Tibial nerve (tissue), 4 donors: Measurements from ENCODE around the gene CA5A.

Source experiments
- EP300 ChIP-seq, 2 donors: sonication (generic); formaldehyde crosslinking; IDR thresholded peaks; one replicate each; pipeline ENCODE4 v1.6.1; 2017; ENCODE audit warnings: antibody characterized with exemption in 2 of 2, mild to moderate bottlenecking in 1 of 2
- POLR2A ChIP-seq, 2 donors: fragments of 450-650 bp; IDR thresholded peaks; one replicate each; pipeline ENCODE4 v1.6.1; 2017; ENCODE audit warnings: antibody characterized with exemption in 2 of 2, mild to moderate bottlenecking in 2 of 2, moderate library complexity in 2 of 2
- TF ChIP-seq, protein P1 (sequence below), 5 experiments: fragments of 200-600 bp in 3 of 5; fragments of 450-650 bp in 2 of 5; sonication (generic) in 3 of 5; IDR thresholded peaks; one replicate each; pipeline ENCODE4 v1.5.1; 2016 to 2019; ENCODE audit warnings: antibody characterized with exemption in 5 of 5, mild to moderate bottlenecking in 3 of 5, moderate library complexity in 2 of 5

DNA sequence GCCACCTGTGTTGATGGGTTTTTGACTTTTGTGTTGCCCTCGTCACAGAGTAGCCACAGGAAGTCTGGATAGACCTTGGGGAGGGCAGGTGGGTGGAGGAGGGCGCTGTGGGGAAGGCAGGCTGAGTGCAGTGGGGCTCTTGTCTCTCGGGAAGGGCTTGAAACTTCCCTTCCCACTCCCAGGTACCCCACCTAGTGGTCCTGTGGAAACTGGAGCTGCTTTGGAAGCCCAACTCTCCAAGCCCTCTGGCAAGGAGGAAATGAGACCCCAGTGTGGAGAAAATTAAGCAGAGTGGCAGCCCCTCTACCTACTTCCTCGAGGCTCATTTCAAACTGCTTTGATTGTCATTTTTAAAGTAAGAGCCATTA is 9.2 kb downstream of the CA5A start:
- TF ChIP-seq POLR2A (IDR thresholded peaks at IDR 0.05) (no peak), EP300 (IDR thresholded peaks at IDR 0.05) (no peak)
- TF ChIP-seq, protein P1, sequence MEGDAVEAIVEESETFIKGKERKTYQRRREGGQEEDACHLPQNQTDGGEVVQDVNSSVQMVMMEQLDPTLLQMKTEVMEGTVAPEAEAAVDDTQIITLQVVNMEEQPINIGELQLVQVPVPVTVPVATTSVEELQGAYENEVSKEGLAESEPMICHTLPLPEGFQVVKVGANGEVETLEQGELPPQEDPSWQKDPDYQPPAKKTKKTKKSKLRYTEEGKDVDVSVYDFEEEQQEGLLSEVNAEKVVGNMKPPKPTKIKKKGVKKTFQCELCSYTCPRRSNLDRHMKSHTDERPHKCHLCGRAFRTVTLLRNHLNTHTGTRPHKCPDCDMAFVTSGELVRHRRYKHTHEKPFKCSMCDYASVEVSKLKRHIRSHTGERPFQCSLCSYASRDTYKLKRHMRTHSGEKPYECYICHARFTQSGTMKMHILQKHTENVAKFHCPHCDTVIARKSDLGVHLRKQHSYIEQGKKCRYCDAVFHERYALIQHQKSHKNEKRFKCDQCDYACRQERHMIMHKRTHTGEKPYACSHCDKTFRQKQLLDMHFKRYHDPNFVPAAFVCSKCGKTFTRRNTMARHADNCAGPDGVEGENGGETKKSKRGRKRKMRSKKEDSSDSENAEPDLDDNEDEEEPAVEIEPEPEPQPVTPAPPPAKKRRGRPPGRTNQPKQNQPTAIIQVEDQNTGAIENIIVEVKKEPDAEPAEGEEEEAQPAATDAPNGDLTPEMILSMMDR (IDR thresholded peaks at IDR 0.05): no peak
